HS-27A (cell line): Measurements from ENCODE around the gene NT5C3B.
"Not testable (repeated sequence)": the region's sequence is repeated elsewhere in the genome, so short reads cannot be mapped to it uniquely, and the experiment has no call there.

Source experiments
- DNase-seq: peaks from one replicate; pipeline ENCODE4 v3.0.0-alpha.2; 2012; ENCODE audit warnings: low read depth, missing footprints

NT5C3B gene

DNA sequence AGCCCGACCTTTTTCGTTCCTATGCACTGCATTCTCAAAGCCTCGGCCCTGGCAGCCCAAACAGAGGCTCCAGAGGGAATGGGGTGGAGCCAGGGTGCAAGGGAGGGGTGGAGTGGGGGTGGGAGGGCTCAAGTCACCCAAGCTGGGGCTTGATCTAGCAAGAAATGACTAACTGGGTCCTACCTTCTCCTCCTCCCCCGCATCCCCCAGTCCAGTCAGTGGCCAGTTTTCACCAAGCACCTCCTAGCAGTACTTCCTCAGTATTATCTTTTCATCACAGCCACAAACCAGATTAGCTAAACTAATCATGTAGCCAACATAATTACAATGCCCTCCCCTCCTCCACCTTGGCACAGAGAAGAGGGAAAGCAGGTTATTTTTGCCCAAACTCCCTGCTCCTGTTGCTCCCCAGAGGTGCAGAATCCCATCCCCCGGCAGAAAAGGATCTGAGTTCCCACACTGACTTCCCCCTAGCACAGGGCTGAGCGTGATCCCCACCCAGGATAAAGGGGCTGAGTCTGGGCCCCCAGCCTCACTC, 51.8 kb downstream of the NT5C3B start:
- no peak for DNase-seq

DNA sequence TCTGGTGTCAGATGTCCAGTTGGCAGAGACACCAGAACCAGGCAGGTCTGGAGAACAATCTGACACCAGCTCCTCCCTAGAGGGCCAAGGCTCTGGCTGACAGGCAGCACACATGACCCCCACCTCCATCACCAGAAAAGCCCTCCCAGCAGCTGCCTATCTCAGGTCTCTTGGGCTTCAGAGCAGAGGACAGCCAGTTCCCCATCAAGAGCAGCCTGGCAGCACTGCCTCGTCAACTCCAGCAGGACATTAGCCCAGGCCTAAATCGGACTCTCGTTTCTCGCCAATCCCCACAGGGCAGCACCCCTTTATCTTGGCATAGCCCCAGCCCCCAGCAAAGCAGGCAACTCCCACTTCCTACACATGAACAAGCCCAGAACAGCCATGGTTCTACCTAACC, 53.9 kb downstream of the NT5C3B start:
- no peak for DNase-seq

DNA sequence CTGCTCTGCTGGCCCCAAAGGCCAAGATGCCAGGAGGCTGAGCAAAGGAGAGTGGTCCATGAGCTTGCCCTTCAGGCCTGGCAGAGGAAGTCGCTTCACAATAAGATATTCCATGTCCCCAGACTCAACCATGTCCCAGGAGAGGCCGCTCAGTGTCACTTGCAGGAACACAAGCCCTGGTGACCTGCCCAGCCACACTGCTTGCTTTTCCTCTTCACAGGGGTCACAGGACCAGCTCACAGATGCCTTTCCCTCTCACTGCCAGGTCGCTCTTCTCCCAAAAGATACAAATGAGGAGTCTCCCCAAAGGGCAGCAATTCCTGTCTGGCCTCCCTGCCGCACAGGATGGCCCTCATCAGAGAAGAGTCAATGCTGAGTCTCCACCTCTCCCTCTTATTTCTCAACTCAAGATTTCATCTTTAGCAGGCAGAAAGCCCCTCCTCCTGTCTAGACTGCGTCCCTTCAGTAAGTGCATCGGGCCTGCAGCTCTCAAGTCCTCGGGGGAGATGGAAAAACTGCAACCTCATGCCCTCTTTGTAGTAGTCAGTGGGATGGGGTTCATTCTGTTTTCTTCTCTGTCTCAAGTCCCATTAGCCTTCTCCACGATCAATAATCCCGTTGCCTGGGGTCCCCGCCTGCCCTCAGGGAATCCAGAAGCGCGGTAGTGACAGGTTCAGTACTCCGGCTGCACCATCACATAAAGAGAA, 54.5 kb downstream of the NT5C3B start:
- no peak for DNase-seq

DNA sequence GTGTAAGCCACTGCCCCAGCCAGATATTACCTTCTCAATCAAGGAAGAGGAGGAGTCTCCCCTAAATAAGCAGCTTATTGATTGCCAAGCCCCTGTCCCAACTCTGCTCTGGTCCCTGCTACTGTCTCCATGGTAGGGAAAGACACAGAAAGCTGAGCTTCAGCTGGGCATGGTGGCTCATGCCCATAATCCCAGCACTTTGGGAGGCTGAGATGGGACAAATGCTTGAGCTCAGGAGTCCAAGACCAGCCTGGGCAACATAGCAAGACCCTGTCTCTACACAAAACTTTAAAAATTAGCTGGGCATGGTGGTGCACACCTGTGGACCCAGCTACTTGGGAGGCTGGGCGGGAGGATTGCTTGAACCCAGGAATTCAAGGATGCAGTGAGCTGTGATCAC, 56.1 kb downstream of the NT5C3B start:
- DNase-seq: no peak

DNA sequence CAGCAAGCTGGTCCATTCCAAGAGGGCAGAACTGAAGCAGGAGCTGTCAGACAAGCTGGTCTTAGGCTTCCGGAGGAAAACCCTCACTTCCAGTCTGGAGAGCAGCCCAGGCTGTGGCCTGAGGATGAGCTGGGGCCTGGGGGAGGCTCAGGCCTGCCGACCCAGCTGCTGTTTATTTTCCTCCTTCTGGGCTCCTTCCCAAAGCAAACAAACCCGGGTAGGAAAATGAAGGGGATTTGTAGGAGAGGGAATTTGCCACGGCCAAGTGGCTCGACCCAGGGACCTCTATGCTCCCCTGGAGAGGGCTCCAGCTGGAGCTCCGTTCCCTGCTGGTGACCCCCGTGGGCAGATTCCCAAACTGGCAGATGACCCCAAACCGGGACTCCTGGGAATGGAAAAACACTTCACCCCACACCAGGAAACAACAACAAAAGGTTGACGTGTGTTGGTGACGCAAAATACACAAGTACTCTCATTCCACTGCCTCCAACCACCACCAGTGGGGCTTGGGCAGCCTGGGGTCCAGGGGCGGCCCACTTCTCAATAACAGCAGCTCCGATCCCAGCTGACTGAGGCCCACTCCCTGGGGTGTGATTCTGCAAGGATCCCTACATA, 58.4 kb downstream of the NT5C3B start:
- no peak for DNase-seq

DNA sequence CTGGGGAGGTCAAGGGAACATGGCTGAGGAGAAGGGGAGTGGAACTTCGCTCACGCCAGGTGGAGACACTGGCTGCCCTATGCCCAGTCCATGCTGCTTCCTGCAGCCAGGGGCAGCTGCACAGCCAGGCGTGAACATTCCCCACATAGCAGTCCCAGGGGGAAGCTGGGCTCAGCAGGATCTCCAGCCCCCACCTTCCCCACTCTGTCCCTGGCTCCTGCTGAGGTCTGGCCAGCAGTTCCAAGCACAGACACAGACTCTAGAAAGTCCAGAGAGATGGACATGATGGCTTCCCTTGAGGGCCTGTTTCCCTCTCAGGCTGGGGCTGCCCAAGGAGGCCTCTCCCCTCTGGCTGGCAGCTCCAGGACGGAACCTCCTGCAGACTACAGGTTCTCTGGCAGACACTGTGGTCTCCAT, 58.9 kb downstream of the NT5C3B start:
- DNase-seq: no peak

DNA sequence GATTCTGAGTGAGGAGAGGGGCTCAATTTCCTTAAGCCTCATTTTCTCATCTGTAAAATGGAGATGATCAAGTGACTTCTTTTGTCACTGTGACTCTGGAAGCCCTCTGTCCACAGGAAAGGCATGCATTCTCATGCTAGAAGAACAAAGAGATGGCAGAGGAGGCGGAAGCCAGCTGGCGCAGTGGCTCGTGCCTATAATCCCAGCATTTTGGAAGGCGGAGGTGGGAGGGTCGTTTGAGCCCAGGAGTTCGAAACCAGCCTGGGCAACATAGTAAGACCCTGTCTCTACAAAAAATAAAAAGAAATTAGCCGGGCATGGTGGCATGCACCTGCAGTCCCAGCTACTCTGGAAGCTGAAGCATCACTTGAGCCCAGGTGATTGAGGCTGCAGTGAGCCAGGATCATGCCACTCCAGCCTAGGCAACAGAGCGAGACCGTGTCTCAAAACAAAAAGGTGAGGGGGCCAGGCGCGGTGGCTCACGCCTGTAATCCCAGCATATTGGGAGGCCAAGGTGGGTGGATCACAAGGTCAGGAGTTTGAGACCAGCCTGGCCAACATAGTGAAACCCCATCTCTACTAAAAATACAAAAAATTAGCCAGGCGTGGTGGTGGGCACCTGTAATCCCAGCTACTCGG, 59.7 kb downstream of the NT5C3B start:
- not testable (repeated sequence) for DNase-seq

DNA sequence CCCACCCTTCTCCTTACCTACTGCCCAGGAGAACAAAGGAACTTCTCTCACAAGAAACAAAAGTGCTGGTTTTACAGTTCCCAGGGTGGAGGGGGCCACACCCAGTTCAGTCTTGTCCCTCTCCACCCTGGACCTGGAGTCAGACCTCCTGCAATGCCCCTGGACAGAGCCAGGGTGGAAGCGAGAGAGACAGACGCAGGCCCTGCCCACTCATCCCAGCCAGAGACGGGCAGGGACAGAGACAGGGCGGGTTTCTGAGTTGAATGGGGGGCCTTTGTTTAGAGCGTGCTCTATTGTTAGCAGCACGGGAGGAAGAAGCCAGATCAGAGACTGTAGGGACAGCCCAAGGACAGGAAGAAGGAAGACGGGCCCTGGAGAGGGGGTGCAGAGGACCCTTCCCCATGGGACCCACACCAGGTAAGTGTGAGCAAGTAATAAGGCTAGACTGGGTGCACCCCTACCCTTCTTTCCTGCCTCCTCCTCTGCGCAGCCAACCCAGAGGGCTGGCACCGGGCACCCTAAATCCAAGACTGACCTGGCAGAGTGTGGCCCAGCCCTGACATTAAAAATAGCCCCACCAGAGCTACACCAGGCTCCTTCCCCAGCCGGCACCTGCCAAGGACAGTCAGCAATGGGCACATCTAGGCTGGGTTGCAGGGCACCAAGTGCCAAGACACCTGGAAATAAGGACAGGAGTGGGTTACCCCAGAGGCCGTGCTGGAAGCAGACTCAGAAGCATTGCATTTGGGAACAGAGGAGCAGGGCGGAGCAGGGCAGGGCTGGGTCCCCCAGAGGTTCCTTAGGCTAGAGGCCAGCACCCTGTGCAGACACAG, 60.4 kb downstream of the NT5C3B start:
- DNase-seq: no peak
